HepG2 (cell line): ENCODE measurements around the gene GPS1. TPM values are rescaled to one million over a fixed set of nuclear protein-coding genes. Genes with fewer than 3 reads are reported as not detected.
A peak's percentile ranks its signal among the peaks of the same experiment; 100 is the strongest.

ENCODE experiments used
- BRD4 ChIP-seq: sonication (generic); formaldehyde crosslinking; IDR thresholded peaks from 2 replicates; pipeline ENCODE4 v1.4.0; 2020; ENCODE audit warnings: missing genetic modification reagents
- FOSL2 ChIP-seq: sonication (generic); formaldehyde crosslinking; IDR thresholded peaks from 2 replicates; pipeline ENCODE4 v1.4.0; 2020; ENCODE audit warnings: missing genetic modification reagents
- FOXC1 ChIP-seq: sonication (generic); formaldehyde crosslinking; IDR thresholded peaks from 2 replicates; pipeline ENCODE4 v1.8.0; 2022; ENCODE audit warnings: mild to moderate bottlenecking, missing genetic modification reagents, borderline replicate concordance
- HNRNPUL1 ChIP-seq: fragments of 200-400 bp; formaldehyde crosslinking; IDR thresholded peaks from 2 replicates; pipeline ENCODE4 v1.6.1; 2017; ENCODE audit warnings: low read depth, mild to moderate bottlenecking, low read length, moderate library complexity
- MBNL3 ChIP-seq: fragments of 250-450 bp; sonication (Bioruptor Pico); conservative IDR thresholded peaks from 2 replicates; pipeline ENCODE4 v1.8.0; 2022; ENCODE audit warnings: mild to moderate bottlenecking, inconsistent platforms
- PHF20 ChIP-seq: sonication (generic); formaldehyde crosslinking; IDR thresholded peaks from 2 replicates; pipeline ENCODE4 v1.5.0; 2020; ENCODE audit warnings: mild to moderate bottlenecking, missing genetic modification reagents
- SIN3A ChIP-seq: IDR thresholded peaks from 2 replicates; pipeline ENCODE4 v1.6.1; 2011; ENCODE audit warnings: low read depth, mild to moderate bottlenecking, control low read depth, low read length, borderline replicate concordance
- TSC22D2 ChIP-seq: sonication (generic); formaldehyde crosslinking; IDR thresholded peaks from 2 replicates; pipeline ENCODE4 v1.5.1; 2020; ENCODE audit warnings: missing genetic modification reagents, mild to moderate bottlenecking, borderline replicate concordance
- ZBTB40 ChIP-seq, 2 experiments: fragments of 450-650 bp in 1 of 2; sonication (generic) in 1 of 2; formaldehyde crosslinking in 1 of 2; IDR thresholded peaks; 2 replicates each; pipeline versions ENCODE4 v1.6.1 to v1.8.0; 2016 to 2022; ENCODE audit warnings: antibody characterized with exemption in 1 of 2, mild to moderate bottlenecking in 1 of 2, missing genetic modification reagents in 1 of 2
- ZBTB43 ChIP-seq: sonication (generic); formaldehyde crosslinking; conservative IDR thresholded peaks from 2 replicates; pipeline ENCODE4 v1.4.0; 2020; ENCODE audit warnings: missing genetic modification reagents
- ZNF143 ChIP-seq: sonication (generic); formaldehyde crosslinking; IDR thresholded peaks from 2 replicates; pipeline ENCODE4 v1.4.0; 2020; ENCODE audit warnings: missing genetic modification reagents
- ZNF326 ChIP-seq: sonication (generic); formaldehyde crosslinking; IDR thresholded peaks from 2 replicates; pipeline ENCODE4 v1.4.0; 2020; ENCODE audit warnings: missing genetic modification reagents, borderline replicate concordance
- ZNF547 ChIP-seq: sonication (generic); formaldehyde crosslinking; IDR thresholded peaks from 2 replicates; pipeline ENCODE4 v1.5.1; 2020; ENCODE audit warnings: mild to moderate bottlenecking, missing genetic modification reagents
- ZNF570 ChIP-seq: sonication (generic); formaldehyde crosslinking; IDR thresholded peaks from 2 replicates; pipeline ENCODE4 v1.4.0; 2020; ENCODE audit warnings: mild to moderate bottlenecking, missing genetic modification reagents, borderline replicate concordance
- ZNF83 ChIP-seq: sonication (generic); formaldehyde crosslinking; IDR thresholded peaks from 2 replicates; pipeline ENCODE4 v1.4.0; 2020; ENCODE audit warnings: missing genetic modification reagents, mild to moderate bottlenecking, borderline replicate concordance
- polyA plus RNA-seq, 8 experiments: library from polyadenylated mRNA; depleted of rRNA in 3 of 8; stranded (reverse) in 7 of 8; unstranded in 1 of 8; fragments of >200 nt; fragmentation: Illumina TruSeq in 4 of 8; extraction: Trizol in 4 of 8; gene quantifications; 2 replicates each; pipeline versions ENCODE4 v1.2.1 to v1.2.3, GENCODE V29; 2011 to 2016; ENCODE audit warnings: low read depth in 4 of 8, missing spikeins in 1 of 8, mixed read lengths in 1 of 8; ENCODE audit not compliant: insufficient read depth in 1 of 8
- total RNA-seq, 5 experiments: library from RNA; depleted of rRNA; stranded (reverse); fragments of >200 nt; fragmentation: Illumina TruSeq; extraction: Trizol; gene quantifications; 2 replicates each; pipeline ENCODE4 v1.2.3, GENCODE V29; 2016; ENCODE audit warnings: low read depth in 1 of 5

Gene GPS1
- total and polyA plus RNA-seq, 2 of the 13 experiments (the other 11 are each of a cell fraction or from before 2014, with no cell fraction given), result 124 to 128 TPM

GRCh38 chr17:82095777-82096708 lies 44.3 kb downstream of the GPS1 start (continued):
- TF ChIP-seq ZBTB40 (IDR thresholded peaks at IDR 0.05), result no peak
- no peak for TF ChIP-seq ZBTB40 (CRISPR knock-in tag; IDR thresholded peaks at IDR 0.05)
- TF ChIP-seq ZBTB43 (CRISPR knock-in tag), result no peak
- TF ChIP-seq MBNL3 (CRISPR knock-in tag), result no peak
- TF ChIP-seq FOXC1 (CRISPR knock-in tag), result no peak; the same call in 1 of the 2 replicates
- TF ChIP-seq PHF20 (CRISPR knock-in tag), result no peak
- TF ChIP-seq ZNF83 (CRISPR knock-in tag), result peak; percentile 24; the same call in 1 of the 2 replicates
- no peak for TF ChIP-seq HNRNPUL1
- TF ChIP-seq SIN3A, result peak; percentile 16; the same call in 1 of the 2 replicates
- no peak for TF ChIP-seq ZNF547 (CRISPR knock-in tag)
- no peak; the same call in 1 of the 2 replicates for TF ChIP-seq ZNF570 (CRISPR knock-in tag)
- peak; percentile 43; the same call in 1 of the 2 replicates for TF ChIP-seq ZNF143 (CRISPR knock-in tag)
- TF ChIP-seq FOSL2 (CRISPR knock-in tag), result no peak
- no peak for TF ChIP-seq ZNF326 (CRISPR knock-in tag)
- peak; percentile 79; the same call in 1 of the 2 replicates for TF ChIP-seq BRD4 (CRISPR knock-in tag)
- no peak for TF ChIP-seq TSC22D2
